H9 (cell line): ENCODE measurements around the gene ARHGAP10. TPM values are rescaled to one million over a fixed set of nuclear protein-coding genes. Genes with fewer than 3 reads are reported as not detected.

Experiments
- DNase-seq: peaks from one replicate; pipeline ENCODE4 v3.0.0-alpha.2; 2017
- H2AFZ ChIP-seq: one replicate; pipeline ENCODE4 v1.6.1; 2013; ENCODE audit warnings: mild to moderate bottlenecking, low read length, control low read depth, moderate library complexity
- H2AK5ac ChIP-seq: 2 replicates; pipeline ENCODE4 v1.6.1; 2013; ENCODE audit warnings: low read length, control low read depth, mixed read lengths; ENCODE audit not compliant: insufficient read length
- H2BK120ac ChIP-seq: one replicate; pipeline ENCODE4 v1.6.1; 2013; ENCODE audit warnings: low read depth, mild to moderate bottlenecking, low read length, control low read depth, inconsistent platforms; ENCODE audit not compliant: poor library complexity, severe bottlenecking
- H2BK12ac ChIP-seq: 2 replicates; pipeline ENCODE4 v1.6.1; 2013; ENCODE audit warnings: low read length, control low read depth, mixed read lengths, low read depth; ENCODE audit not compliant: insufficient read length
- H2BK15ac ChIP-seq: 2 replicates; pipeline ENCODE4 v1.6.1; 2013; ENCODE audit warnings: low read depth, low read length, control low read depth
- H2BK20ac ChIP-seq: one replicate; pipeline ENCODE4 v1.6.1; 2013; ENCODE audit warnings: low read depth, mild to moderate bottlenecking, low read length, control low read depth, inconsistent platforms; ENCODE audit not compliant: poor library complexity, severe bottlenecking
- H2BK5ac ChIP-seq: 2 replicates; pipeline ENCODE4 v1.6.1; 2013; ENCODE audit warnings: low read length, control low read depth, mixed read lengths; ENCODE audit not compliant: insufficient read length
- H3K14ac ChIP-seq: 2 replicates; pipeline ENCODE4 v1.6.1; 2013; ENCODE audit warnings: low read length, control low read depth; ENCODE audit not compliant: insufficient read depth
- H3K18ac ChIP-seq: 2 replicates; pipeline ENCODE4 v1.6.1; 2013; ENCODE audit warnings: low read depth, mild to moderate bottlenecking, mixed read lengths, low read length, control low read depth; ENCODE audit not compliant: insufficient read length
- H3K23ac ChIP-seq: 2 replicates; pipeline ENCODE4 v1.6.1; 2013; ENCODE audit warnings: low read length, control low read depth, mixed read lengths, low read depth; ENCODE audit not compliant: insufficient read length
- H3K23me2 ChIP-seq: 2 replicates; pipeline ENCODE4 v1.6.1; 2013; ENCODE audit warnings: low read depth, mild to moderate bottlenecking, mixed read lengths, low read length, control low read depth; ENCODE audit not compliant: insufficient read length, poor library complexity, severe bottlenecking
- H3K27ac ChIP-seq: 2 replicates; pipeline ENCODE4 v1.5.1; 2013; ENCODE audit warnings: low read length, control low read depth, mixed read lengths, low read depth; ENCODE audit not compliant: insufficient read length
- H3K27me3 ChIP-seq: 2 replicates; pipeline ENCODE4 v1.6.1; 2013; ENCODE audit warnings: low read length, control low read depth, inconsistent platforms; ENCODE audit not compliant: insufficient read depth
- H3K4ac ChIP-seq: 2 replicates; pipeline ENCODE4 v1.6.1; 2013; ENCODE audit warnings: low read depth, mild to moderate bottlenecking, control low read depth, inconsistent platforms, low read length, moderate library complexity
- H3K4me1 ChIP-seq: 2 replicates; pipeline ENCODE4 v1.6.1; 2013; ENCODE audit warnings: low read length, control low read depth, inconsistent platforms; ENCODE audit not compliant: insufficient read depth
- H3K4me2 ChIP-seq: 2 replicates; pipeline ENCODE4 v1.6.1; 2013; ENCODE audit warnings: low read length, control low read depth, mixed read lengths; ENCODE audit not compliant: insufficient read length, insufficient read depth
- H3K56ac ChIP-seq: 2 replicates; pipeline ENCODE4 v1.6.1; 2013; ENCODE audit warnings: low read depth, mild to moderate bottlenecking, mixed read lengths, low read length, control low read depth; ENCODE audit not compliant: insufficient read length
- H3K79me1 ChIP-seq: 2 replicates; pipeline ENCODE4 v1.6.1; 2013; ENCODE audit warnings: low read depth, mild to moderate bottlenecking, moderate library complexity, low read length, control low read depth, inconsistent platforms; ENCODE audit not compliant: insufficient read depth, poor library complexity, severe bottlenecking
- H3K79me2 ChIP-seq: 2 replicates; pipeline ENCODE4 v1.6.1; 2013; ENCODE audit warnings: low read length, control low read depth, inconsistent platforms; ENCODE audit not compliant: insufficient read depth
- H3K9ac ChIP-seq: 2 replicates; pipeline ENCODE4 v1.6.1; 2013; ENCODE audit warnings: low read length, control low read depth, mixed read lengths; ENCODE audit not compliant: insufficient read length; ENCODE audit errors: extremely low read depth
- H3K9me3 ChIP-seq: one replicate; pipeline ENCODE4 v1.6.1; 2013; ENCODE audit warnings: low read depth, low read length, inconsistent platforms; ENCODE audit not compliant: control insufficient read depth
- H3T11ph ChIP-seq: one replicate; pipeline ENCODE4 v1.6.1; 2013; ENCODE audit warnings: mild to moderate bottlenecking, low read length, control low read depth, inconsistent platforms
- H4K20me1 ChIP-seq: one replicate; pipeline ENCODE4 v1.6.1; 2013; ENCODE audit not compliant: control insufficient read depth, insufficient read length, insufficient read depth
- H4K5ac ChIP-seq: 2 replicates; pipeline ENCODE4 v1.6.1; 2013; ENCODE audit warnings: low read depth, mild to moderate bottlenecking, mixed read lengths, low read length, control low read depth; ENCODE audit not compliant: insufficient read length
- H4K8ac ChIP-seq: replicated peaks from 2 replicates; pipeline ENCODE4 v1.6.1; 2013; ENCODE audit warnings: low read length, control low read depth, mixed read lengths, low read depth; ENCODE audit not compliant: insufficient read length
- H4K91ac ChIP-seq: 2 replicates; pipeline ENCODE4 v1.6.1; 2013; ENCODE audit warnings: low read depth, mild to moderate bottlenecking, moderate library complexity, mixed read lengths, low read length, control low read depth; ENCODE audit not compliant: insufficient read length
- H3K27ac Mint-ChIP-seq, 3 experiments: 2 replicates in 2 of 3; 3 replicates in 1 of 3; pipeline ENCODE4 v1.8.0; 2020 to 2021; ENCODE audit warnings: mixed read lengths in 3 of 3, mild to moderate bottlenecking in 1 of 3, moderate library complexity in 1 of 3
- H3K27me3 Mint-ChIP-seq: 2 replicates; pipeline ENCODE4 v1.8.0; 2021; ENCODE audit warnings: low read depth, mild to moderate bottlenecking, moderate library complexity, mixed read lengths
- H3K36me3 Mint-ChIP-seq, 3 experiments: 2 replicates in 2 of 3; 3 replicates in 1 of 3; pipeline ENCODE4 v1.8.0; 2020 to 2021; ENCODE audit warnings: low read depth in 3 of 3, mixed read lengths in 3 of 3; ENCODE audit not compliant: insufficient read depth in 1 of 3
- H3K4me1 Mint-ChIP-seq, 2 experiments: 2 replicates each; pipeline ENCODE4 v1.8.0; 2020; ENCODE audit warnings: mixed read lengths in 2 of 2
- H3K4me3 Mint-ChIP-seq, 2 experiments: 2 replicates in 1 of 2; 3 replicates in 1 of 2; pipeline ENCODE4 v1.8.0; 2020 to 2021; ENCODE audit warnings: mild to moderate bottlenecking in 2 of 2, mixed read lengths in 2 of 2, moderate library complexity in 1 of 2
- H3K9me3 Mint-ChIP-seq, 2 experiments: 2 replicates in 1 of 2; 3 replicates in 1 of 2; pipeline ENCODE4 v1.8.0; 2020; ENCODE audit warnings: mild to moderate bottlenecking in 2 of 2, mixed read lengths in 2 of 2, moderate library complexity in 1 of 2
- WGBS: extraction: QIAGEN DNeasy Blood & Tissue Kit; methylation state at CpG from one replicate; pipeline ENCODE4 v1.1.7; 2013; ENCODE audit warnings: missing lambda C conversion rate, low lambda C conversion rate, mixed read lengths; ENCODE audit not compliant: insufficient read length; ENCODE audit errors: extremely low coverage; 5-methylcytosine and 5-hydroxymethylcytosine counted together
- total RNA-seq: library from RNA; stranded (reverse); gene quantifications from 2 replicates; pipeline ENCODE4 v1.2.1, GENCODE V29; 2021
- TF ChIP-seq, protein P1 (sequence below): fragments of 200-600 bp; sonication (generic); conservative IDR thresholded peaks from 3 replicates; pipeline ENCODE4 v1.8.0; 2021; ENCODE audit warnings: antibody characterized with exemption, mild to moderate bottlenecking

Gene ARHGAP10
- total RNA-seq, 1 experiment from 2014 or later: 7.8 TPM

DNA sequence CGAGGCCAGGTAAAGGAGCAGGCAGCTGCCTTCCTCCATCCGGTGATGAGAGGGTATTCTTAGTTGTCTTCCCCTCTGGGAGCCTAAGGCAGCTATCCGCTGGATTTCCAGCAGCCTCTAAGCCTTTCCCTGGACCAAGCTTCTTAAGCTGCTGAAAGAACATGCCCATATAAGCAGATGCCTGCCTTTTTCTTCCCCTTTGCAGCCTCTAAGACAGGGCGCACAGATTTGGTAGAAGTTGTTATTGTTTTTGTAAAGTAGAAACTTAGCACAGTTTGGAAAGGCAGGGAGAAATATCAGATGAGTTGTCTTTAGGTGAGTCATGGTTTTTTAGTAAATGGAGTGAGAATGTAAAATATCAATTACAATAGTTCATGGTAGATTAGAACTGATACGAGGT is 210.8 kb downstream of the ARHGAP10 start:
- Histone ChIP-seq H3K23me2 (no peaks in the 10 kb centered on the region), H3K56ac (no peak overlapping the region), H3K14ac (no peak overlapping the region), H3K27me3 (no peaks in the 10 kb centered on the region), H3K4me2 (no peak overlapping the region), H3K9ac (no peak overlapping the region), H3K18ac (no peak overlapping the region), H3T11ph (no peak overlapping the region), H3K4me1 (no peaks in the 10 kb centered on the region), H3K4ac (no peak overlapping the region), H3K79me1 (no peaks in the 10 kb centered on the region), H4K8ac (no peak overlapping the region), H3K9me3 (no peaks in the 10 kb centered on the region), H2AFZ (no peak overlapping the region), H2BK20ac (no peak overlapping the region), H3K27ac (no peak overlapping the region), H4K91ac (no peak overlapping the region), H2AK5ac (no peak overlapping the region), H2BK5ac (no peak overlapping the region), H3K23ac (no peak overlapping the region), H2BK120ac (no peak overlapping the region), H4K20me1 (no peaks in the 10 kb centered on the region), H4K5ac (no peak overlapping the region), H2BK12ac (no peak overlapping the region), H3K79me2 (no peaks in the 10 kb centered on the region), H2BK15ac (no peak overlapping the region)
- Mint-ChIP-seq H3K27ac (peak overlapping the region in 1 of 3 experiments; percentile 25; a peak in 3 of 7 replicates), H3K36me3 (peaks cover 0 to under 1% (median 0%) of the 10 kb centered on the region in 3 experiments; a peak in 3 of 7 replicates), H3K4me3 (no peak overlapping the region), H3K27me3 (no peaks in the 10 kb centered on the region), H3K9me3 (no peaks in the 10 kb centered on the region), H3K4me1 (peaks cover 8 to 16% of the 10 kb centered on the region in 2 experiments)
- DNase-seq: no peak
- WGBS: no CpG with 5 or more reads among the region's 5 CpGs
- TF ChIP-seq, protein P1, sequence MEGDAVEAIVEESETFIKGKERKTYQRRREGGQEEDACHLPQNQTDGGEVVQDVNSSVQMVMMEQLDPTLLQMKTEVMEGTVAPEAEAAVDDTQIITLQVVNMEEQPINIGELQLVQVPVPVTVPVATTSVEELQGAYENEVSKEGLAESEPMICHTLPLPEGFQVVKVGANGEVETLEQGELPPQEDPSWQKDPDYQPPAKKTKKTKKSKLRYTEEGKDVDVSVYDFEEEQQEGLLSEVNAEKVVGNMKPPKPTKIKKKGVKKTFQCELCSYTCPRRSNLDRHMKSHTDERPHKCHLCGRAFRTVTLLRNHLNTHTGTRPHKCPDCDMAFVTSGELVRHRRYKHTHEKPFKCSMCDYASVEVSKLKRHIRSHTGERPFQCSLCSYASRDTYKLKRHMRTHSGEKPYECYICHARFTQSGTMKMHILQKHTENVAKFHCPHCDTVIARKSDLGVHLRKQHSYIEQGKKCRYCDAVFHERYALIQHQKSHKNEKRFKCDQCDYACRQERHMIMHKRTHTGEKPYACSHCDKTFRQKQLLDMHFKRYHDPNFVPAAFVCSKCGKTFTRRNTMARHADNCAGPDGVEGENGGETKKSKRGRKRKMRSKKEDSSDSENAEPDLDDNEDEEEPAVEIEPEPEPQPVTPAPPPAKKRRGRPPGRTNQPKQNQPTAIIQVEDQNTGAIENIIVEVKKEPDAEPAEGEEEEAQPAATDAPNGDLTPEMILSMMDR: no peak
